Measurements from ENCODE around the gene CLSTN1. TPM values are rescaled to one million over a fixed set of nuclear protein-coding genes. Genes with fewer than 3 reads are reported as not detected.
A peak's percentile ranks its signal among the peaks of the same experiment; 100 is the strongest.

CLSTN1 gene
- total RNA-seq, 1 donor from 2014 or later, result 136 TPM

GRCh38 chr1:9737057-9737456 lies 86.7 kb downstream of the CLSTN1 start:
- H3K27me3 Mint-ChIP-seq, result no peaks in the 10 kb centered on the region
- H3K27ac Mint-ChIP-seq, result peak overlapping the region; percentile 40
- H3K4me3 Mint-ChIP-seq, result no peak overlapping the region
- H3K36me3 Mint-ChIP-seq, result peaks cover 34% of the 10 kb centered on the region
- no peak for TF ChIP-seq CTCF (conservative IDR thresholded peaks at IDR 0.05)
- H3K4me1 Mint-ChIP-seq (ENCODE audit: unreplicated experiment), result no peaks in the 10 kb centered on the region
- no peak for DNase-seq (ENCODE audit: extremely low spot score, unreplicated experiment)
- no peaks in the 10 kb centered on the region for H3K9me3 Mint-ChIP-seq

GRCh38 chr1:9736241-9736640 lies 87.5 kb downstream of the CLSTN1 start:
- peaks cover 37% of the 10 kb centered on the region for H3K36me3 Mint-ChIP-seq
- no peaks in the 10 kb centered on the region for H3K4me1 Mint-ChIP-seq (ENCODE audit: unreplicated experiment)
- DNase-seq (ENCODE audit: extremely low spot score, unreplicated experiment), result no peak
- no peak overlapping the region for H3K27ac Mint-ChIP-seq
- no peak for TF ChIP-seq CTCF (conservative IDR thresholded peaks at IDR 0.05)
- no peak overlapping the region for H3K4me3 Mint-ChIP-seq
- H3K27me3 Mint-ChIP-seq, result no peaks in the 10 kb centered on the region
- no peaks in the 10 kb centered on the region for H3K9me3 Mint-ChIP-seq

GRCh38 chr1:9735800-9736199 lies 88.0 kb downstream of the CLSTN1 start:
- no peak for TF ChIP-seq CTCF (conservative IDR thresholded peaks at IDR 0.05)
- Mint-ChIP-seq H3K4me1 (ENCODE audit: unreplicated experiment) (no peaks in the 10 kb centered on the region), H3K36me3 (peaks cover 36% of the 10 kb centered on the region), H3K4me3 (no peak overlapping the region), H3K9me3 (no peaks in the 10 kb centered on the region), H3K27ac (no peak overlapping the region), H3K27me3 (no peaks in the 10 kb centered on the region)
- no peak for DNase-seq (ENCODE audit: extremely low spot score, unreplicated experiment)

GRCh38 chr1:9733160-9733789 lies 90.5 kb downstream of the CLSTN1 start:
- Mint-ChIP-seq H3K27me3 (no peaks in the 10 kb centered on the region), H3K36me3 (peaks cover 38% of the 10 kb centered on the region), H3K4me1 (ENCODE audit: unreplicated experiment) (no peaks in the 10 kb centered on the region), H3K4me3 (no peak overlapping the region), H3K9me3 (no peaks in the 10 kb centered on the region), H3K27ac (no peak overlapping the region)
- TF ChIP-seq CTCF (conservative IDR thresholded peaks at IDR 0.05), result no peak
- DNase-seq (ENCODE audit: extremely low spot score, unreplicated experiment), result no peak

GRCh38 chr1:9732123-9732971 lies 91.4 kb downstream of the CLSTN1 start:
- no peak overlapping the region for H3K27ac Mint-ChIP-seq
- H3K27me3 Mint-ChIP-seq, result no peaks in the 10 kb centered on the region
- DNase-seq (ENCODE audit: extremely low spot score, unreplicated experiment), result no peak
- no peak for TF ChIP-seq CTCF (conservative IDR thresholded peaks at IDR 0.05)
- H3K36me3 Mint-ChIP-seq, result peaks cover 33% of the 10 kb centered on the region
- H3K4me3 Mint-ChIP-seq, result no peak overlapping the region
- no peaks in the 10 kb centered on the region for H3K4me1 Mint-ChIP-seq (ENCODE audit: unreplicated experiment)
- H3K9me3 Mint-ChIP-seq, result no peaks in the 10 kb centered on the region
